ENCODE data around the gene ZNF628. TPM values are rescaled to one million over a fixed set of nuclear protein-coding genes. Genes with fewer than 3 reads are reported as not detected.

ZNF628 gene
- total RNA-seq, 1 experiment from 2014 or later = 13.0 TPM

DNA sequence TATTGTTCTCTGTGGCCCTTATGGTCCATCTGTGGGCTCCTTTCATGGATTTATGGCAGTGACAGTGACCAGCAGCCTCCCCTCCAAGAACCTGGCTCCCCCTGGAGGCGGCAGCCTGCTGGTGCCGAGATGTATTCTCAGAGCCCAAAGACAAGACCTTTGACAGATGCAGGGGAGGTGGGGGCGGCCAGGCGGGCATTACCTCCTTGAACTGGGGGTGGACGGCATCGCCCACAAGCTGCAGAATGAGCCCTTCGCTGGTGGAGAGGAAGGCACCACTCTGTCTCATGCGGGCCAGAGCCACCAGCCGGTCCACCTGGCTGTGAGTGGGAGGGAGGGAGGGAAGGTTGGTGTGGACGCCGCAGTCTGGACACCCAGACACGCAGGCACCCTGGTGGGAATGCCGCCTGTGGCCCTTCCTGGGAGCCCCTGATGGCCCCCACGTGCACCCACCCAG, 21.6 kb upstream of the ZNF628 start:
- Mint-ChIP-seq H3K27ac (ENCODE audit: unreplicated experiment) (no peak overlapping the region), H3K4me1 (ENCODE audit: low read depth, unreplicated experiment) (peaks cover under 1% of the 10 kb centered on the region), H3K27me3 (ENCODE audit: unreplicated experiment) (peaks cover 17% of the 10 kb centered on the region), H3K36me3 (ENCODE audit: insufficient read depth, unreplicated experiment) (peaks cover 17% of the 10 kb centered on the region), H3K9me3 (ENCODE audit: low read depth, unreplicated experiment) (no peaks in the 10 kb centered on the region), H3K4me3 (ENCODE audit: low read depth, unreplicated experiment) (no peak overlapping the region)
- peak; percentile 70 for DNase-seq
- TF ChIP-seq, protein P1, sequence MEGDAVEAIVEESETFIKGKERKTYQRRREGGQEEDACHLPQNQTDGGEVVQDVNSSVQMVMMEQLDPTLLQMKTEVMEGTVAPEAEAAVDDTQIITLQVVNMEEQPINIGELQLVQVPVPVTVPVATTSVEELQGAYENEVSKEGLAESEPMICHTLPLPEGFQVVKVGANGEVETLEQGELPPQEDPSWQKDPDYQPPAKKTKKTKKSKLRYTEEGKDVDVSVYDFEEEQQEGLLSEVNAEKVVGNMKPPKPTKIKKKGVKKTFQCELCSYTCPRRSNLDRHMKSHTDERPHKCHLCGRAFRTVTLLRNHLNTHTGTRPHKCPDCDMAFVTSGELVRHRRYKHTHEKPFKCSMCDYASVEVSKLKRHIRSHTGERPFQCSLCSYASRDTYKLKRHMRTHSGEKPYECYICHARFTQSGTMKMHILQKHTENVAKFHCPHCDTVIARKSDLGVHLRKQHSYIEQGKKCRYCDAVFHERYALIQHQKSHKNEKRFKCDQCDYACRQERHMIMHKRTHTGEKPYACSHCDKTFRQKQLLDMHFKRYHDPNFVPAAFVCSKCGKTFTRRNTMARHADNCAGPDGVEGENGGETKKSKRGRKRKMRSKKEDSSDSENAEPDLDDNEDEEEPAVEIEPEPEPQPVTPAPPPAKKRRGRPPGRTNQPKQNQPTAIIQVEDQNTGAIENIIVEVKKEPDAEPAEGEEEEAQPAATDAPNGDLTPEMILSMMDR (IDR thresholded peaks at IDR 0.05; ENCODE audit: unreplicated experiment) = peak; percentile 86
- CTCF ChIA-PET = interaction anchor here (1.1 kb wide), 1 partner anchor 13 kb away, joined by 3 read pairs; no protein-coding TSS in a partner anchor
- no TSS peak for BruUV-seq (replicated peaks)
- intact Hi-C loops (cut with micrococcal nuclease; ENCODE audit: unreplicated experiment) = no loop called here

DNA sequence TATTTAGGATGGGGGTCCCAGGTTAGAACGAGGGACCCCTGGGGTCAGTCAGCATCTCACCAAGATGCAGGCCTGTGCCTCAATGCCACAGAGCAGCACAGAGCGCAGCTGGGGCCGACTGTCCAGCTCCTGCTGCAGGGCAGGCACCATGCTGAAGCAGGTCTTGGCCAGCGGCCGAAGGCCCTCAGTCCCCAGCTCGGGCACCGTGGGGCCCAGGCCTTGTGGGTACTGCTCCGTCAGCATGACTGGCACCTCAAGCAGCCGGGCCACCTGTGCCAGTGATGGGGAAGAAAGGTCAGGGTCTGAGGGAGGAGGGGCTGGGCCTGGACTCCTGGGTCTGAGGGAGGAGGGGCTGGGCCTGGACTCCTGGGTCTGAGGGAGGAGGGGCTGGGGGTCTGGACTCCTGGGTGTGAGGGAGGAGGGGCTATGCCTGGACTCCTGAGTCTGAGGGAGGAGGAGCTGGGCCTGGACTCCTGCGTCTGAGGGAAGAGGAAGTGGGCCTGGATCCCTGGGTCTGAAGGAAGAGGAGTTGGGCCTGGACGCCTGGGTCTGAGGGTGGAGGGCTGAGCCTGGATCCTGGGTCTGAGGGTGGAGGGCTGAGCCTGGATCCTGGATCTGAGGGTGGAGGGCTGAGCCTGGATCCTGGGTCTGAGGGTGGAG, 20.7 kb upstream of the ZNF628 start:
- no TSS peak for BruUV-seq (replicated peaks)
- Mint-ChIP-seq H3K4me1 (ENCODE audit: low read depth, unreplicated experiment) (peaks cover 10% of the 10 kb centered on the region), H3K9me3 (ENCODE audit: low read depth, unreplicated experiment) (no peaks in the 10 kb centered on the region), H3K4me3 (ENCODE audit: low read depth, unreplicated experiment) (no peak overlapping the region), H3K36me3 (ENCODE audit: insufficient read depth, unreplicated experiment) (peaks cover 24% of the 10 kb centered on the region), H3K27me3 (ENCODE audit: unreplicated experiment) (peaks cover 17% of the 10 kb centered on the region), H3K27ac (ENCODE audit: unreplicated experiment) (no peak overlapping the region)
- intact Hi-C loops (cut with micrococcal nuclease; ENCODE audit: unreplicated experiment) = no loop called here
- CTCF ChIA-PET = no interaction called here
- no peak for DNase-seq
- TF ChIP-seq, protein P1 (IDR thresholded peaks at IDR 0.05; ENCODE audit: unreplicated experiment) = no peak

DNA sequence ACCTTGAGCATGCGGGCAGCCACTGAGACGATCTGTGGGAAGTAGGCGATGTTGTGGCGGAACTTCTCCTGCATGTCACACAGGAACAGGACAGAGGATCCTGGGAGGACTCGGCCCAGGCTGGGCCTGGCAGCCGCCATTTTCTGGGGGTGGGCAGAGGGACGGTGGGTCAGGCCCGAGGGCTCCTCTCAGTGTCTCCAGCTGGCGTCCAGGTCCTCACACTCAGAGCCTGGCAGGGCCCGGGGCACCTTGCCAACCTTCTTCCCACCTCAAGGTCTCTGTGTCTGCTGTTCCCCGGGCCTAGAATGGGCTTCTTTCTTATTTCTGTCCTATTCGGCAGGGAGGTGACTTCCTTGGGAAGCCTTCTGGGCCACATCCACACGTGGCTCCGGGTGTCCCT, 20.1 kb upstream of the ZNF628 start:
- CTCF ChIA-PET = no interaction called here
- Mint-ChIP-seq H3K4me1 (ENCODE audit: low read depth, unreplicated experiment) (peaks cover 10% of the 10 kb centered on the region), H3K27ac (ENCODE audit: unreplicated experiment) (no peak overlapping the region), H3K36me3 (ENCODE audit: insufficient read depth, unreplicated experiment) (peaks cover 30% of the 10 kb centered on the region), H3K4me3 (ENCODE audit: low read depth, unreplicated experiment) (no peak overlapping the region), H3K9me3 (ENCODE audit: low read depth, unreplicated experiment) (no peaks in the 10 kb centered on the region), H3K27me3 (ENCODE audit: unreplicated experiment) (peaks cover 21% of the 10 kb centered on the region)
- DNase-seq = no peak
- BruUV-seq (replicated peaks) = no TSS peak
- intact Hi-C loops (cut with micrococcal nuclease; ENCODE audit: unreplicated experiment) = no loop called here
- TF ChIP-seq, protein P1 (IDR thresholded peaks at IDR 0.05; ENCODE audit: unreplicated experiment) = no peak

DNA sequence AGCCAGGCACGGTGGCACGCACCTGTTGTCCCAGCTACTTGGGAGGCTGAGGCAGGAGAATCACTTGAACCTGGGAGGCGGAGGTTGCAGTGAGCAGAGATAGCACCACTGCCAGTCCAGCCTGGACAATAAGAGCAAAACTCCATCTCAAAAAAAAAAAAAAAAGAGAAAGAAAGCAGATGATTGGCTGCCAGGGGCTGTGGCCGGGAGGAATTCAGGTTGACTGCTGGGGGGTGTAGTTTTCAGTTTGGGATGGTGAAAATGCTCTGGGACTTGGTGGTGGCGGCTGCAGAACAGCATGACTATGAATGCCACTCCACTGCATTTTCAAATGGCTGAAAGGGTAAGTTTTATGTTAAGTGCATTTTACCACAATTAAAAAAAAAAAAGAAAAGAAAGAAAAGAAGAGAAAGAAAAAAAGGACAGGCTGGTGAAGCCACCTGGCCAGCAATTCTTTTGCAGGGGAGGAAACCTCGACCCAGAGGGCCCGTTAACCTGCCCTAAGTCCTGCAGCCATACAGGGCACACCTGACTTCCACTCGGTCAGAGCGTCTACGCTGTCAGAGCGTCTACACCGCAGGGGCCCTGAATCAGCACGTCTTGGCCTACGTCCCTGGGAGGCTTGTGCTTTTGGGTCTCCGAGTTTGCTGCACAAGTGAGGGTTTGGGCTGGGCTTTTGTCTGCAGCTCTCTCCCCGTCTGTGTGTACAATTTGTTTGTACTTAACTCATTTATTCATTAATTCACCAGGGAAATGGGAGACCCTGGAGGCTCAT, 18.5 kb upstream of the ZNF628 start:
- H3K36me3 Mint-ChIP-seq (ENCODE audit: insufficient read depth, unreplicated experiment) = peaks cover 33% of the 10 kb centered on the region
- H3K4me1 Mint-ChIP-seq (ENCODE audit: low read depth, unreplicated experiment) = peaks cover 24% of the 10 kb centered on the region
- H3K9me3 Mint-ChIP-seq (ENCODE audit: low read depth, unreplicated experiment) = no peaks in the 10 kb centered on the region
- no peak for DNase-seq
- H3K27ac Mint-ChIP-seq (ENCODE audit: unreplicated experiment) = no peak overlapping the region
- BruUV-seq (replicated peaks) = no TSS peak
- intact Hi-C loops (cut with micrococcal nuclease; ENCODE audit: unreplicated experiment) = no loop called here
- peaks cover 34% of the 10 kb centered on the region for H3K27me3 Mint-ChIP-seq (ENCODE audit: unreplicated experiment)
- TF ChIP-seq, protein P1 (IDR thresholded peaks at IDR 0.05; ENCODE audit: unreplicated experiment) = no peak
- CTCF ChIA-PET = interaction anchor here (0.6 to 0.7 kb wide), 3 partner anchors 60 to 301 kb away, joined by 3 to 4 read pairs (median 4); no protein-coding TSS in a partner anchor
- no peak overlapping the region for H3K4me3 Mint-ChIP-seq (ENCODE audit: low read depth, unreplicated experiment)

Measured in Calu3 (cell line).